Measurements from ENCODE around the gene CDC42BPB. TPM values are rescaled to one million over a fixed set of nuclear protein-coding genes. Genes with fewer than 3 reads are reported as not detected.
A peak's percentile ranks its signal among the peaks of the same experiment; 100 is the strongest.

CDC42BPB gene
- total RNA-seq, 1 experiment from 2014 or later = 103 TPM

- no peak for DNase-seq
- no peak overlapping the region for H3K27ac ChIP-seq (ENCODE audit: insufficient read length, low read depth, low read length)
- no peak overlapping the region for H2AK5ac ChIP-seq (ENCODE audit: insufficient read length, low read length)
- no peak overlapping the region for H2BK120ac ChIP-seq (ENCODE audit: low read depth, low read length, poor library complexity, severe bottlenecking)
- H3K27me3 Mint-ChIP-seq (ENCODE audit: low read depth) = no peaks in the 10 kb centered on the region
- H3K4me2 ChIP-seq (ENCODE audit: insufficient read depth, insufficient read length, low read length) = no peak overlapping the region
- H2AFZ ChIP-seq (ENCODE audit: low read length) = no peak overlapping the region
- no peak overlapping the region for H4K5ac ChIP-seq (ENCODE audit: insufficient read length, low read depth, low read length)
- H3K18ac ChIP-seq (ENCODE audit: insufficient read length, low read depth, low read length) = no peak overlapping the region
- H3K36me3 Mint-ChIP-seq (ENCODE audit: insufficient read depth in 1 of 3, low read depth in 3 of 3) = peaks cover 0 to 4% (median 1%) of the 10 kb centered on the region in 3 experiments; a peak in 4 of 7 replicates
- H2BK20ac ChIP-seq (ENCODE audit: low read depth, low read length, poor library complexity, severe bottlenecking) = no peak overlapping the region
- H3K23me2 ChIP-seq (ENCODE audit: insufficient read length, low read depth, low read length, poor library complexity, severe bottlenecking) = no peaks in the 10 kb centered on the region
- H4K8ac ChIP-seq (replicated peaks; ENCODE audit: insufficient read length, low read depth, low read length) = no peak overlapping the region
- H3K4me3 Mint-ChIP-seq = no peak overlapping the region
- H3K27ac Mint-ChIP-seq = peak overlapping the region in 1 of 3 experiments; percentile 45; a peak in 1 of 7 replicates
- H3K14ac ChIP-seq (ENCODE audit: insufficient read depth, low read length) = no peak overlapping the region
- no peak overlapping the region for H3K4ac ChIP-seq (ENCODE audit: low read depth, low read length)
- H2BK5ac ChIP-seq (ENCODE audit: insufficient read length, low read length) = no peak overlapping the region
- H3K4me1 Mint-ChIP-seq = peaks cover 4 to 6% of the 10 kb centered on the region in 2 experiments; a peak in 3 of 4 replicates
- no peak overlapping the region for H4K91ac ChIP-seq (ENCODE audit: insufficient read length, low read depth, low read length)
- H3K9ac ChIP-seq (ENCODE audit: extremely low read depth, insufficient read length, low read length) = no peak overlapping the region
- no peaks in the 10 kb centered on the region for H3K4me1 ChIP-seq (ENCODE audit: insufficient read depth, low read length)
- H2BK12ac ChIP-seq (ENCODE audit: insufficient read length, low read depth, low read length) = no peak overlapping the region
- no peak overlapping the region for H3K23ac ChIP-seq (ENCODE audit: insufficient read length, low read depth, low read length)
- H2BK15ac ChIP-seq (ENCODE audit: low read depth, low read length) = no peak overlapping the region
- no peaks in the 10 kb centered on the region for H3K9me3 Mint-ChIP-seq
- H4K20me1 ChIP-seq (ENCODE audit: control insufficient read depth, insufficient read depth, insufficient read length) = no peaks in the 10 kb centered on the region
- no peak overlapping the region for H3T11ph ChIP-seq (ENCODE audit: low read length)
- H3K79me1 ChIP-seq (ENCODE audit: insufficient read depth, low read depth, low read length, poor library complexity, severe bottlenecking) = no peaks in the 10 kb centered on the region
- no peak for TF ChIP-seq CTCF (conservative IDR thresholded peaks at IDR 0.05)
- H3K79me2 ChIP-seq (ENCODE audit: insufficient read depth, low read length) = no peaks in the 10 kb centered on the region
- no CpG with 5 or more reads among the region's 4 CpGs for WGBS (ENCODE audit: extremely low coverage, insufficient read length, low lambda C conversion rate)
- H3K56ac ChIP-seq (ENCODE audit: insufficient read length, low read depth, low read length) = no peak overlapping the region
- H3K27me3 ChIP-seq (ENCODE audit: insufficient read depth, low read length) = no peaks in the 10 kb centered on the region
- no peaks in the 10 kb centered on the region for H3K9me3 ChIP-seq (ENCODE audit: control insufficient read depth, low read depth, low read length)
Measured at GRCh38 chr14:102891556-102891955, 165.8 kb downstream of the CDC42BPB start.

All from H9 (cell line).